ENCODE data around the gene TBC1D9B. TPM values are rescaled to one million over a fixed set of nuclear protein-coding genes. Genes with fewer than 3 reads are reported as not detected.

Gene TBC1D9B
- total and polyA plus RNA-seq, 9 of the 15 experiments (the other 6 are each of a cell fraction or from before 2014, with no cell fraction given), result 2.9 to 59.1 (median 33.5) TPM

DNA sequence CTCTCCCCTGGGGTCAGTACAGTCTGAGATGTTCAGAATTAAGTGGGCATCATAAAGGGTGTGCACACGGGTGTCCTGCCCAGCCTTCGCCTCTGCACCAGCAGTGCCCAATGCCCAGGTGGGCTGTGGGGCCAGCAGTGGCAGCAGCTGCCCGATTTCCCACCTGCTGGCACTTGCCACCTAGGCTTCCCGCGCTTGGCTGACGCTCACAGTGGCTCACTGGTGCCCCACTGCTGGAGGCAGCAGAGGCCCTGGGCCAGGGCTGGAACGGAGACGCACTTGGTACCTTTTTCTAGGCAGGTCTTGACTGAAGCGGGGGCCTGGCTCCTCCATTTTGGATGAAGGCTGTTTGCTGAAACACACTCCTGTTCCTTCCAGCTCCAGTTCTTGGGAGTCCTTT is 66.1 kb downstream of the TBC1D9B start:
- Histone ChIP-seq H2AFZ (ENCODE audit: low read depth, low read length) (no peak overlapping the region), H4K20me1 (replicated peaks; ENCODE audit: control insufficient read depth, insufficient read depth, low read length) (no peaks in the 10 kb centered on the region; the same call in 1 of the 2 replicates), H3K4me3 (no peak overlapping the region), H3K27ac (ENCODE audit: extremely low read depth, low read depth, low read length) (no peak overlapping the region), H3K27me3 (ENCODE audit: control insufficient read depth in 2 of 2, insufficient read depth in 2 of 2, low read length in 2 of 2) (no peaks in the 10 kb centered on the region), H3K79me2 (ENCODE audit: control insufficient read depth, insufficient read depth, low read length) (no peaks in the 10 kb centered on the region), H3K36me3 (ENCODE audit: control insufficient read depth, insufficient read depth, low read length) (peaks cover 45% of the 10 kb centered on the region; the same call in 2 of the 3 replicates), H3K9me3 (replicated peaks; ENCODE audit: control insufficient read depth, insufficient read depth, low read depth, low read length) (no peaks in the 10 kb centered on the region), H3K9ac (ENCODE audit: insufficient read depth in 1 of 2, low read depth in 2 of 2, low read length in 2 of 2) (no peak overlapping the region), H3K4me1 (replicated peaks in 1 of 2; ENCODE audit: control insufficient read depth in 2 of 2, insufficient read depth in 2 of 2, low read length in 2 of 2) (peaks cover 0 to 7% of the 10 kb centered on the region in 2 experiments; a peak in 3 of 5 replicates), H3K9me1 (ENCODE audit: control insufficient read depth, insufficient read depth, low read length) (no peaks in the 10 kb centered on the region), H3K4me2 (ENCODE audit: insufficient read depth, low read length) (no peak overlapping the region)
- FAIRE-seq (no peak), ATAC-seq (no peak), DNase-seq (ENCODE audit: extremely low read depth in 1 of 4, low spot score in 3 of 4) (no peak)
- 86% methylated on average over 9 of the region's 9 CpGs for WGBS (ENCODE audit: insufficient coverage, low coverage, missing lambda C conversion rate)
- in situ Hi-C loops (cut with MboI), result no loop called here
- ChIA-PET CTCF (ENCODE audit: low intra/inter-chr PET ratio) (no interaction called here), POLR2A (interaction anchor here (1.0 kb wide), 1 partner anchor 234 kb away, joined by 3 read pairs; no protein-coding TSS in a partner anchor)
- BruUV-seq (replicated peaks), result no TSS peak
- TF ChIP-seq KLF10 (CRISPR knock-in tag; IDR thresholded peaks at IDR 0.05), result no peak
- no peak for TF ChIP-seq EP300 (IDR thresholded peaks at IDR 0.05; ENCODE audit: low read length)
- no peak for TF ChIP-seq ZNF507 (tag; conservative IDR thresholded peaks at IDR 0.05)
- TF ChIP-seq NR4A1 (CRISPR knock-in tag; IDR thresholded peaks at IDR 0.05), result no peak
- no peak for TF ChIP-seq NR4A1 (tag; IDR thresholded peaks at IDR 0.05)
- TF ChIP-seq CREBBP (IDR thresholded peaks at IDR 0.05; ENCODE audit: low read depth, low read length), result no peak
- no peak for TF ChIP-seq SMC3 (conservative IDR thresholded peaks at IDR 0.05; ENCODE audit: insufficient read depth, low read depth, low read length)
- no peak for TF ChIP-seq ZNF324 (CRISPR knock-in tag; IDR thresholded peaks at IDR 0.05)
- TF ChIP-seq ARID3A (IDR thresholded peaks at IDR 0.05; ENCODE audit: borderline replicate concordance, low read depth, low read length), result no peak
- no peak for TF ChIP-seq ZBTB34 (CRISPR knock-in tag; IDR thresholded peaks at IDR 0.05)
- intact Hi-C loops (cut with micrococcal nuclease), result no loop called here

Measured in K562 (cell line).